Heart left ventricle (tissue), 13 donors: ENCODE results near the gene MAS1L.

ENCODE experiments used
- CTCF ChIP-seq, 12 donors: fragments of 200-600 bp; sonication (generic) in 4 of 12; IDR thresholded peaks; one replicate each; pipeline versions ENCODE4 v1.5.0 to v1.8.0; 2018 to 2022; ENCODE audit warnings: antibody characterized with exemption in 12 of 12, mild to moderate bottlenecking in 5 of 12
- POLR2A ChIP-seq, 2 donors: fragments of 450-650 bp; IDR thresholded peaks; one replicate each; pipeline ENCODE4 v1.6.1; 2017; ENCODE audit warnings: antibody characterized with exemption in 2 of 2, mild to moderate bottlenecking in 2 of 2, moderate library complexity in 2 of 2
- donor health status: ischemic (EF 13 %, LVEDD 7.1; RV severe dilation, severe dysfunction).
- donor health status: DM: no; HTN: yes; CAD: no.
- donor health status: DM: no; HTN: no; CAD: no.
- donor health status: ischemic (EF 25% LVEDD 6.9; RV normal size, moderate dysfunction).
- donor health status: ischemic (EF 25% LVEDD 5.7; RV mildly dilated, moderate dysfunction).
- donor health status: ischemic (EF 35%, LVEDD 5.7; RV mildly dilated, moderate dysfunction).
- donor health status: nonischemic (EF 11% LVEDD 7.7; RV severe dilation, severe dysfunction).
- donor health status: DM: yes; HTN: yes; CAD: no.
- donor health status: PGD.
- donor health status: ischemic (EF 29% LVEDD 5.4; RV normal size, mild dysfunction).
- donor health status: nonischemic (EF 23%, LVEDD 6.1; RV moderate dilation, normal function).

GRCh38 chr6:29499704-29500103, 11.9 kb upstream of the MAS1L start:
- TF ChIP-seq CTCF (IDR thresholded peaks at IDR 0.05) (no peak), POLR2A (IDR thresholded peaks at IDR 0.05) (no peak)
